Renal cortex interstitium (tissue), 11 donors: Measurements from ENCODE around the gene COL15A1. TPM values are rescaled to one million over a fixed set of nuclear protein-coding genes. Genes with fewer than 3 reads are reported as not detected.

ENCODE experiments used
- DNase-seq, 11 donors: peaks; one replicate each; pipeline ENCODE4 v3.0.0-alpha.2; 2013; ENCODE audit warnings: low read depth in 9 of 11, low spot score in 4 of 11; ENCODE audit errors: extremely low read depth in 1 of 11
- polyA plus RNA-seq, 3 donors: library from polyadenylated mRNA; unstranded; fragments of 120-200 nt; gene quantifications; one replicate each; pipeline ENCODE4 v1.2.1, GENCODE V29; 2013; ENCODE audit not compliant: insufficient read length in 3 of 3

The COL15A1 gene
- polyA plus RNA-seq, 3 donors: 22.2 to 30.3 (median 23.0) TPM

DNA sequence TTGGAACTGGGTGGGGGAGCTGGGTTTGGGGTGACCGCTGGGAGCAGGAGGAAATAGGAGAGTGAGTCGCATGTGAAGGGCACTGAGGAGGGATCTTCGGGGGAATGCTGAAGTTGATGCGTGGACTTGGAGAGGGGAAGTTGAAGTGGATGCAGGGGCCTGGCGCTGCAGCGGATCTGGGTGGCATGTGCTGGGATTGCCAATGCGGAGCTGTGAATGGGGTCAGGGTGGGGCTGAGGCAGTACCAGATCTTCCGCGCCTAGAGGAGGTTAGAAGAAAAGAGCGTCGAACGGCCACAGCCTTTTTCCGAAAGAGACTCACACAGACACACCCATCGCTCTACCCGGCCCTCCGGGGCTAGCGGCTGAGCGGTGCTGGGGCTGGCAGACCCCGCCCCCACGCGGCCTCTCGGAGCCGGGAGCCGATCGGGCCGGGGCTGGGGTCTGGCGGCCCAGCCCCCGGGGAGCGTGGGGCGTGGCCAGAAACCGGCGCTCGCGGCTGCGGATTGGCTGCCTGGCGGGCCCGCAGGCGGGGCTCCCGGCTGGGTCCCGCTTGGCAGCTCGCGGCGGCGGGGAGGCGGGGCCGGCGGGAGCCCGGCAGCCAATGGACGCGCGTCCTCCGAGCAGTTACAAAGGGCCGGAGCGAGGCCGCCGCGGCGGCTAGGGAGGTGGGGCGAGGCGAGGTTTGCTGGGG is 160.9 kb downstream of the COL15A1 start, which contains the start of gene TGFBR1:
Gene TGFBR1, plus strand, starts transcription at position 655 of the 693 bp plus-strand sequence. CDS start 93 bp downstream, outside the sequence.
- DNase-seq: peak; percentile 72 to 91 (median 88)

- peak in 10 of 11 donors; percentile 10 to 56 (median 32) for DNase-seq
Observed at GRCh38 chr9:99105152-99106043, 161.7 kb downstream of the COL15A1 start.

DNA sequence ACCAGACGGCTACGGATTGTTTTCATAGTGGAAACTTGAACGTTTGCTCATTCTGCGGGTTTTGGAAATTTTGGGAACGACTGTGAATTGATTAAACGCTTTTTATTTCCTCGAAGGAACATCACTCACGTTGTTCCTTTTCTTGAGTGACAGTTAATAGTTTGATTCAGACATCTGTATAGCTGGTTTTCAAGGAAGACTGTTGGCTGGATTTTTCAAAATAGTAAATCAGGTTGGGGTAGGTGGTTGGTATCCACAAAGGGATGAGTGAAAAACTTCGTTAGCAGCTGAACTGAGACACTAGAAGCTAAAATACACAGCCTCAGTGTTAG is 162.3 kb downstream of the COL15A1 start:
- peak in 1 of 11 donors; percentile 7 for DNase-seq

- DNase-seq: no peak
Observed at GRCh38 chr9:99107421-99107820, 163.7 kb downstream of the COL15A1 start.

- no peak for DNase-seq
Observed at GRCh38 chr9:99108131-99108530, 164.4 kb downstream of the COL15A1 start.

- DNase-seq: no peak
Observed at GRCh38 chr9:99109522-99109921, 165.8 kb downstream of the COL15A1 start.

DNA sequence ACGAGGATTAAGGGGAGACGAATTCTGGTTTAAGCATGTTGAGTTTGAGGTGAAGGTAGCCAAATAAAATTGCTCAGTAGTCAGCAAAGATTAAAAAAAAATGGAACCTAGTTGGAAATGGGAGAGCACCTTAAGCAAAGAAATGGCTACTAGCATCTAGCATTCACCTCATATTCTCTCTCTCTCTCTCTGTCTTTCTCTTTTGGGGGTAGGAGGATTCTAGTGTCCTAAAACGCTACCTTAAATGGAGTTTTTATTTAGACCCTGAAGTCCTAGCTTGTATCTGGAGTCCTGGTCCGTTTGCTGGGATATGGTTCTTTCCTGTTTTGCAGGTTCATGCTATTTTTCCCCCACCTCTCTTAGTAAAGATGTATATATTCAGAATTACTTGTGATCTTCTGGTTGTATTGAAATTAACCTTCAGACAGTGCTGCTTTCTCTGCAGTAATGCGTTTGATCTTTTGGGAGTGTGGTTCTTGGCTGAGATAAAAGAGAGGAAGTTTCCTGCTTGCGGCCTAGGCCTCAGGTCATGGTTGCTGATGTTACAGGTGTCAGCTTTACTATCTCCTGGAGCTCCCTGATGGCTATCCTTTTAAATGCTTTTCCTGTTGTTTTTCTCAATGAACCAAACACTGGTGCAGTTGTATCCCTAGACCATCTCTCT is 169.2 kb downstream of the COL15A1 start:
- no peak for DNase-seq

- no peak for DNase-seq
Observed at GRCh38 chr9:99113414-99114048, 169.8 kb downstream of the COL15A1 start.

DNA sequence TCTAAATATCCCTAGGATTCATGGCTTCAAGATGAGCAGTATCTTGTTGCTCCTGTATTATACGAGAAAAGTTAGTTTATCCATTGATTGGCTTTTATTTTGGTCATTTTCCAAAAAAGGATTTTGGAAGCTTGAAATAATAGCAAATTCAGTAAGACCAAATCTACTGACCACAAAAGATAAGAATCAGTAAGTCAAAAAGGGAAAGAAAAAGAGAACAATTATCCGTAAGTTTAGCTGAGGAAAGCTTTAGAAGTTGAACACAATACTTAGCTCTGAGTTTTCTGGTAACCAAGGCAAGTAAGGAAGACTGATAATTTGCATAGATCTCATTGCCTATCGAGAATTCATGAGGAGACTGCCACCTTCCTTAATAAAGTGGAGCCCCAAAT is 170.3 kb downstream of the COL15A1 start:
- DNase-seq: no peak

GRCh38 chr9:99114846-99115500 is 171.3 kb downstream of the COL15A1 start:
- no peak for DNase-seq

DNA sequence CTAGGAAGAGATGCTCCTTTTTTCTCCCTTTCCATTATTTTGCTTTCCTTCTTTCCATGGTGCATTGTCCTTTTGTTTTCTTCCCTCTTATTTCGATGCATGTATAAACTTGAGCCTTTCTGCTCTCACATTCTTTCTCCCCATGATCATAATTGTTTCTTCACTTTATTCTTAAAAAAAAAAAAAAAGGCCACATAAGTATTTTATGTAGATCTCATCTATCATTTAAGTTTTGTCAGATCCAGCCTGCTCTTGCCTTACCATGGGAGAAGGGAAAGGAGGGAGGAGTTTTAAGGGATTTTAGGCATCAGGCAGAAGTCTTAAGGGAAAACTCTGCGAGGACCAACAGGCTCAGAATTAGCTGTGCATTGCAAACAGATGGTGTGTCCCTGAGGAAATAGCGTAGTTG is 172.3 kb downstream of the COL15A1 start:
- no peak for DNase-seq

- DNase-seq: no peak
Observed at GRCh38 chr9:99118782-99119466, 175.2 kb downstream of the COL15A1 start.

DNA sequence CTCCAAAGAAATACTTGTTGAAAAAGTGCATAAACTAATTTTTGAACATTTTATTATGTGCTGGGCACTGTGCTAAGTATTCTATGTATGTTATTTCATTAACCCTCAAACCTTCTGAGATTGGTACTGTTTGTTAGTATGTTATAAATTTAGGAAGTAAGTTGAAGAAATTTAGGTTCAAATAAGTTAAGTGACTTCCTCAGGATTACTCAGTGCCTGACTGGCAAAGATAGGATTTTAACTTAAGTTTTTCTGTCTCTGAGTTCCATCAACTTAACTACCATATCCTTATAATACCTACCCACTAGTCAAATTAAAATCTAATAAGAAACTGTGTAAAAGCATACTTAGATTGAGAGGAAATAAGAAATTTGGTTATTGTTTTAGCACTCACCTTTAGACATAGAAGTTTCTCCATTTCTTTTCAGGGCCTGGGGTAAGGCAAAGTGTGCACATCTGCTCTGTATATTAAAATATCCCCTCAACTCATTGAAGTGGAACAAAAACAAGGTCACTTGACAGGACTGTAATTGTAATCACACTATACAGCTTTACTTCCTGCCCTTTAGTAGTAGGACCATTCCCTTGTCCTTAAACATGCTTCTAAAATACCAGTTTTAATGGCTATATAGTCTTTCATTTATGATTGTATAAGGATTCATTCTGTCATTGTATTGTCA is 176.4 kb downstream of the COL15A1 start:
- no peak for DNase-seq

Other genes starting within 250 kb of the COL15A1 start
- gene GABBR2, start 235.0 kb upstream of the COL15A1 start, polyA plus RNA-seq: 1 to 10 TPM; 4.5 to 5.2 (median 5.0) TPM
- gene ANKS6, start 147.4 kb upstream of the COL15A1 start, polyA plus RNA-seq: 10 to 100 TPM; 23.0 to 31.7 (median 25.7) TPM
- gene GALNT12, start 136.2 kb upstream of the COL15A1 start, polyA plus RNA-seq: 1 to 10 TPM; 7.0 to 7.3 (median 7.2) TPM
- gene TGFBR1, start 161.2 kb downstream of the COL15A1 start, polyA plus RNA-seq: 10 to 100 TPM; 40.8 to 52.7 (median 48.7) TPM